22Rv1 (cell line): Measurements from ENCODE around the gene FLRT2.

Experiments used
- CTCF ChIP-seq: fragments of 450-650 bp; IDR thresholded peaks from 2 replicates; pipeline ENCODE4 v1.5.1; 2017; ENCODE audit warnings: mild to moderate bottlenecking
- ZFX ChIP-seq: fragments of 450-650 bp; IDR thresholded peaks from 2 replicates; pipeline ENCODE4 v1.6.1; 2017; ENCODE audit warnings: antibody characterized with exemption, borderline replicate concordance

- TF ChIP-seq CTCF = no peak
- TF ChIP-seq ZFX = no peak
Observed at GRCh38 chr14:85622986-85623685, 93.2 kb downstream of the FLRT2 start.
